Nephron progenitor cell (in vitro differentiated cells): ENCODE measurements around the gene ANKH.

ENCODE experiments used
- DNase-seq: peaks from one replicate; pipeline ENCODE4 v3.0.0; 2021
- H3K27ac Mint-ChIP-seq: 2 replicates; pipeline ENCODE4 v1.8.0; 2021; ENCODE audit warnings: mild to moderate bottlenecking, moderate library complexity, mixed read lengths
- H3K27me3 Mint-ChIP-seq: 2 replicates; pipeline ENCODE4 v1.8.0; 2021; ENCODE audit warnings: mild to moderate bottlenecking, low read depth, mixed read lengths; ENCODE audit not compliant: poor library complexity
- H3K36me3 Mint-ChIP-seq: 2 replicates; pipeline ENCODE4 v1.8.0; 2021; ENCODE audit warnings: low read depth, mixed read lengths
- H3K4me1 Mint-ChIP-seq: 2 replicates; pipeline ENCODE4 v1.8.0; 2021; ENCODE audit warnings: mixed read lengths
- H3K4me3 Mint-ChIP-seq: 2 replicates; pipeline ENCODE4 v1.8.0; 2021; ENCODE audit warnings: mild to moderate bottlenecking, moderate library complexity, mixed read lengths
- H3K9me3 Mint-ChIP-seq: 2 replicates; pipeline ENCODE4 v1.8.0; 2021; ENCODE audit warnings: mild to moderate bottlenecking, moderate library complexity, mixed read lengths
- CTCF ChIP-seq: fragments of 200-600 bp; sonication (generic); IDR thresholded peaks from 2 replicates; pipeline ENCODE4 v1.5.0; 2021; ENCODE audit warnings: antibody characterized with exemption

Gene ANKH

GRCh38 chr5:14656898-14657297, 214.7 kb downstream of the ANKH start:
- Mint-ChIP-seq H3K4me1 (no peaks in the 10 kb centered on the region), H3K4me3 (no peak overlapping the region), H3K9me3 (peaks cover 3% of the 10 kb centered on the region), H3K27ac (no peak overlapping the region), H3K36me3 (peaks cover 2% of the 10 kb centered on the region), H3K27me3 (peaks cover 33% of the 10 kb centered on the region)
- DNase-seq: no peak
- no peak for TF ChIP-seq CTCF

- H3K27ac Mint-ChIP-seq: no peak overlapping the region
- H3K9me3 Mint-ChIP-seq: peaks cover 3% of the 10 kb centered on the region
- TF ChIP-seq CTCF: no peak
- no peak for DNase-seq
- H3K27me3 Mint-ChIP-seq: peaks cover 40% of the 10 kb centered on the region
- H3K4me1 Mint-ChIP-seq: no peaks in the 10 kb centered on the region
- no peak overlapping the region for H3K4me3 Mint-ChIP-seq
- no peaks in the 10 kb centered on the region for H3K36me3 Mint-ChIP-seq
These were observed 216.3 kb downstream of the ANKH start for GRCh38 chr5:14655146-14655741.
